Kidney epithelial cell (primary cell): Measurements from ENCODE around the gene RILPL2. TPM values are rescaled to one million over a fixed set of nuclear protein-coding genes. Genes with fewer than 3 reads are reported as not detected.
"Not testable (repeated sequence)": the region's sequence is repeated elsewhere in the genome, so short reads cannot be mapped to it uniquely, and the experiment has no call there.

ENCODE experiments used
- DNase-seq: peaks from one replicate; pipeline ENCODE4 v3.0.0-alpha.2; 2010; ENCODE audit warnings: low read depth
- H3K27me3 ChIP-seq: 2 replicates; pipeline ENCODE4 v1.6.0; 2011; ENCODE audit warnings: low read length; ENCODE audit not compliant: control insufficient read depth, insufficient read depth
- H3K36me3 ChIP-seq: 2 replicates; pipeline ENCODE4 v1.5.1; 2011; ENCODE audit warnings: low read length; ENCODE audit not compliant: control insufficient read depth, insufficient read depth
- H3K4me3 ChIP-seq: 2 replicates; pipeline ENCODE4 v1.5.1; 2011; ENCODE audit warnings: low read depth, mild to moderate bottlenecking, control low read depth, low read length
- CTCF ChIP-seq: IDR thresholded peaks from 2 replicates; pipeline ENCODE4 v1.5.1; 2011; ENCODE audit warnings: mild to moderate bottlenecking, moderate library complexity, low read length, control low read depth, inconsistent platforms; ENCODE audit not compliant: insufficient read depth, poor library complexity, severe bottlenecking
- total RNA-seq: library from RNA; depleted of rRNA; stranded (reverse); fragments of >200 nt; gene quantifications from 2 replicates; pipeline ENCODE4 v1.2.3, GENCODE V29; 2015

RILPL2 gene
- total RNA-seq, 1 donor from 2014 or later = 4.2 TPM

DNA sequence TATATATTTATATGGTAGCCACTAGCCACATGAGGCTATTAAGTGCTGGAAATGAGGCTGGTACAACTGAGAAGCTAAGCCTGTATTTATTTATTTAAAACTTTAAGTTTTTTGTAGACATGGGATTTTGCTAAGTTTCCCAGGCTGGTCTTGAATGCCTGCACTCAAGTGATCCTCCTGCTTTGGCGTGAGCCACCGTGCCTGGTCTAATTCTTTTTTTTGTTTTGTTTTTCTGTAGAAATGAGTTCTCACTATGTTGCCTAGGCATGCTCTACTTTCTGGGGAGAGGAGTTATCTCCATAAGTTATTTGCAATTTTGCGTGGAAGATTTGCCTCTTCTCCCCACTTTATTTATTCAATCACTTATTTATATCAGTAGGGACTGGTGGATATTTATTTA, 16.7 kb upstream of the RILPL2 start:
- Histone ChIP-seq H3K27me3 (no peaks in the 10 kb centered on the region), H3K36me3 (no peaks in the 10 kb centered on the region), H3K4me3 (no peak overlapping the region)
- no peak for DNase-seq
- TF ChIP-seq CTCF = no peak

GRCh38 chr12:123452276-123452550, 15.7 kb upstream of the RILPL2 start:
- DNase-seq, H3K27me3 ChIP-seq, H3K36me3 ChIP-seq, H3K4me3 ChIP-seq: not testable (repeated sequence)

DNA sequence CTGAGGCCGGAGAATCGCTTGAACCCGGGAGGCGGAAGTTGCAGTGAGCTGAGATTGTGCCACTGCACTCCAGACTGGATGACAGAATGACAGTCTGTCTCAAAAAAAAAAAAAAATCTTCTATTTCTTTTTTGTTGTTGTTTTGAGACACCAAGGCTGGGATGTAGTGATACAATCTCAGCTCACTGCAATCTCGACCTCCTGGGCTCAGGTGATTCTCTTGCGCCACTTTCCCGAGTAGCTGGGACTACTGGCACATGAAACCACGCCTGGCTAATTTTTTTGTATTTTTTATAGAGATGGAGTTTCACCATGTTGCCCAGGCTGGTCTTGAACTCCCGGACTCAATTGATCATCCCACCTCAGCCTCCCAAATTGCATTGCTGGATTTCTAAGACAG, 14.2 kb upstream of the RILPL2 start:
- H3K27me3 ChIP-seq = no peaks in the 10 kb centered on the region
- TF ChIP-seq CTCF = no peak
- no peak overlapping the region for H3K4me3 ChIP-seq
- no peak for DNase-seq
- no peaks in the 10 kb centered on the region for H3K36me3 ChIP-seq

DNA sequence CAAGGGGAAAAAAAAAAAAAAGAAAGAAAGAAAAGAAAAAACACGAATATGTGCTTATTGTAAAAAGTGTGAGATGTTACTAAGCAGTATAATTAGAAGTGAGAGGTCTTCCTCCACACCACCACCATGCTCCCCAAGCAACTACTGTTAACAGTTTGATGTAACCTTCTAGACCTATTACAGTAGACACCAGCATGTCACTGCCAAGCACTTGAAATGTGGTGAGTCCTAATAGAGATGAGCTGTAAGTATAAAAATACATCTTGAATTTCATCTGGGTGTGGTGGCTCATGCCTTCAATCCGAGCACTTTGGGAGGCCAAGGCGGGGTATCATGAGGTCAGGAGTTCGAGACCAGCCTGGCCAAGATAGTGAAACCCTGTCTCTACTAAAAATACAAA, 13.4 kb upstream of the RILPL2 start:
- no peak overlapping the region for H3K4me3 ChIP-seq
- no peak for DNase-seq
- no peaks in the 10 kb centered on the region for H3K36me3 ChIP-seq
- TF ChIP-seq CTCF = no peak
- no peaks in the 10 kb centered on the region for H3K27me3 ChIP-seq

DNA sequence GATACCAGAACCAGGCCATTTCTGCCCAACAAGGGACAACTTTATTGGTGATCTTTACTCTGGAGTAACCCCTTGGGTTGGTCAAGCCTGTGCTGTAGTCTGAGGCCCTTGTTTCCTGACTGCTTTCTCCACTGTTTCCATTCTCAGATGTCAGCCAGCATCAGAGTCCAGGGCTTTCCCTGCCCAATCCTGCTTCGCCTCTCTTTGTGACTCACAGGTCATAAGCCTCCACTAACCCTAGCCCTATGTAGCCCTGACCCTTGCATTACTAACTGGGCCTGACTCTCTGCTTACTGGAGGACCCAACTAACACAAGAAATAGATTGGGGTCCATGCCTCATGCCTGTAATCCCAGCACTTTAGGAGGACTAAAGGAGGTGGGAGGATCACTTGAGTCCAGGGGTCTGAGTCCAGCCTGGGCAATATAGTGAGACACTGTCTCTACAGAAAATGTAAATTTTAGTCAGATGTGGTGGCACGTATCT, 12.8 kb upstream of the RILPL2 start:
- no peaks in the 10 kb centered on the region for H3K36me3 ChIP-seq
- H3K27me3 ChIP-seq = no peaks in the 10 kb centered on the region
- no peak overlapping the region for H3K4me3 ChIP-seq
- DNase-seq = no peak
- no peak for TF ChIP-seq CTCF

GRCh38 chr12:123446333-123446713, 9.8 kb upstream of the RILPL2 start:
- H3K36me3 ChIP-seq = no peaks in the 10 kb centered on the region

More at GRCh38 chr12:123446333-123446713, 9.8 kb upstream of the RILPL2 start:
- no peak for DNase-seq
- Histone ChIP-seq H3K4me3 (no peak overlapping the region), H3K27me3 (no peaks in the 10 kb centered on the region)
- no peak for TF ChIP-seq CTCF
